HL-60 (cell line): ENCODE measurements around the gene PTPRC.

Experiments used
- DNase-seq, 2 experiments: peaks; one replicate each; pipeline ENCODE4 v3.0.0-alpha.2; 2010 to 2020; ENCODE audit warnings: low read depth in 1 of 2, low spot score in 1 of 2
- H3K27ac ChIP-seq: fragments of 250-450 bp; sonication (Bioruptor Pico); replicated peaks from 2 replicates; pipeline ENCODE4 v1.5.1; 2020; ENCODE audit warnings: mild to moderate bottlenecking, moderate library complexity
- H3K27me3 ChIP-seq: fragments of 250-450 bp; sonication (Bioruptor Pico); 2 replicates; pipeline ENCODE4 v1.5.1; 2021; ENCODE audit warnings: mild to moderate bottlenecking, moderate library complexity; ENCODE audit not compliant: insufficient read depth, poor library complexity, severe bottlenecking
- H3K4me3 ChIP-seq: replicated peaks from 2 replicates; pipeline ENCODE4 v1.5.1; 2011; ENCODE audit warnings: mild to moderate bottlenecking, control low read depth, low read length; ENCODE audit not compliant: insufficient read depth
- CTCF ChIP-seq: IDR thresholded peaks from one replicate; pipeline ENCODE4 v1.5.1; 2011; ENCODE audit warnings: low read length, control low read depth, inconsistent platforms; ENCODE audit not compliant: insufficient read depth
- GABPA ChIP-seq: IDR thresholded peaks from 2 replicates; pipeline ENCODE4 v1.6.1; 2012; ENCODE audit warnings: low read depth
- POLR2AphosphoS5 ChIP-seq: IDR thresholded peaks from 2 replicates; pipeline ENCODE4 v1.6.1; 2012; ENCODE audit warnings: low read depth
- REST ChIP-seq: IDR thresholded peaks from 2 replicates; pipeline ENCODE4 v1.6.1; 2012; ENCODE audit warnings: low read depth; ENCODE audit not compliant: insufficient replicate concordance
- SPI1 ChIP-seq: IDR thresholded peaks from 2 replicates; pipeline ENCODE4 v1.6.1; 2012; ENCODE audit warnings: low read depth, mild to moderate bottlenecking, borderline replicate concordance

Gene PTPRC

GRCh38 chr1:198629610-198630009 lies 9.2 kb upstream of the PTPRC start:
- TF ChIP-seq SPI1 (no peak), REST (no peak), POLR2AphosphoS5 (no peak), CTCF (no peak), GABPA (no peak)
- Histone ChIP-seq H3K27ac (no peak overlapping the region), H3K4me3 (no peak overlapping the region), H3K27me3 (no peaks in the 10 kb centered on the region)
- no peak for DNase-seq

GRCh38 chr1:198630863-198631262 lies 8.0 kb upstream of the PTPRC start:
- no peak overlapping the region for H3K27ac ChIP-seq
- TF ChIP-seq GABPA = no peak
- no peak for TF ChIP-seq REST
- TF ChIP-seq POLR2AphosphoS5 = no peak
- H3K27me3 ChIP-seq = no peaks in the 10 kb centered on the region
- H3K4me3 ChIP-seq = no peak overlapping the region
- no peak for DNase-seq

GRCh38 chr1:198631292-198631691 lies 7.5 kb upstream of the PTPRC start:
- Histone ChIP-seq H3K27ac (no peak overlapping the region), H3K27me3 (no peaks in the 10 kb centered on the region), H3K4me3 (no peak overlapping the region)
- DNase-seq = no peak
- no peak for TF ChIP-seq CTCF
- no peak for TF ChIP-seq POLR2AphosphoS5
- no peak for TF ChIP-seq SPI1
- TF ChIP-seq REST = no peak
- TF ChIP-seq GABPA = no peak

- no peak for DNase-seq
- Histone ChIP-seq H3K27ac (no peak overlapping the region), H3K4me3 (no peak overlapping the region), H3K27me3 (no peaks in the 10 kb centered on the region)
- TF ChIP-seq CTCF (no peak), GABPA (no peak), POLR2AphosphoS5 (no peak), SPI1 (no peak), REST (no peak)
These were observed 6.8 kb upstream of the PTPRC start for GRCh38 chr1:198632007-198632406.
